Stimulated activated CD8-positive, alpha-beta memory T cell treated with anti-CD3 and anti-CD28 coated beads, Interleukin-7, amount 100 ng/mL, for 24 hours (primary cell): ENCODE data around the gene RGS3.
A peak's percentile ranks its signal among the peaks of the same experiment; 100 is the strongest.

Experiments
- DNase-seq: peaks from one replicate; pipeline ENCODE4 v3.0.0-alpha.2; 2020; ENCODE audit warnings: low read depth

The RGS3 gene

DNA sequence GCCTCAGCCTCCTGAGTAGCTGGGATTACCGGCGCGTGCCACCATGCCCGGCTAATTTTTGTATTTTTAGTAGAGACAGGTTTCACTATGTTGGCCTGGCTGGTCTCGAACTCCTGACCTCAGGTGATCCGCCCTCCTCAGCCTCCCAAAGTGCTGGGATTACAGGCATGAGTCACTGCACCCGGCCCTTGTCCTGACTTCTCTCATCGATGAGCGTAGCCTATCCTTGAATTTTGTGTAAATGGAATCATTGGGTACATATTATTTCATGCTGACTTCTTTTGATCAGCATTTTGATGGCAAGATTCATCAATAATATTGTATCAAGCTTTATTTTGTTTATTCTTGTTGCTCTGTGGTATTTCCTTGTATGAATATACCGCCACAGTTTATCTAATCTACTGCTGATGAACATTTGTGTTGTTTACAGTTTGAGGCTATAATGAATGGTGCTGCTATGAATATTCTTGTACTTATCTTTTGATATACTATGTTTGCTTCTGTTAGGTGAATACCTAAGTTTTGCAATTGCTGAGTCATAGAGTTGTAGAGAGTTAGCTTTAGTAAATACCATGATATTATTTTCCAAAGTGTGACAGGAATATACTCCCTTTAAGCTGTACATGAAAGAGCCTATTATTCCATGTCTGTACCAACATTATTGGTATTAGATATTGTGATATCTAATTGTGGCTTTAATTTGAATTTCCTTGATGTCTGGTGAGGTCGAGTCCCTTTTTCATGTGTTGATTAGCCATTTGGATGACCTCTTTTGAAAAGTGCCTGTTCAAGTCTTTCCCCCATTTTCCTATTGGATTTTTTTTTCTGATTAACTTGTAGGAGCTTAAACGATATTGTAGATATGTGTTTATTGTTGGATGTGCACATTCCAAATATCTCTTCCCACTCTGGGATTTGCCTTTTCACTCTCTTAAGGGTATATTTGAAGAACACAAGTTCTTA lies 107.5 kb downstream of the RGS3 start:
- DNase-seq, result no peak

DNA sequence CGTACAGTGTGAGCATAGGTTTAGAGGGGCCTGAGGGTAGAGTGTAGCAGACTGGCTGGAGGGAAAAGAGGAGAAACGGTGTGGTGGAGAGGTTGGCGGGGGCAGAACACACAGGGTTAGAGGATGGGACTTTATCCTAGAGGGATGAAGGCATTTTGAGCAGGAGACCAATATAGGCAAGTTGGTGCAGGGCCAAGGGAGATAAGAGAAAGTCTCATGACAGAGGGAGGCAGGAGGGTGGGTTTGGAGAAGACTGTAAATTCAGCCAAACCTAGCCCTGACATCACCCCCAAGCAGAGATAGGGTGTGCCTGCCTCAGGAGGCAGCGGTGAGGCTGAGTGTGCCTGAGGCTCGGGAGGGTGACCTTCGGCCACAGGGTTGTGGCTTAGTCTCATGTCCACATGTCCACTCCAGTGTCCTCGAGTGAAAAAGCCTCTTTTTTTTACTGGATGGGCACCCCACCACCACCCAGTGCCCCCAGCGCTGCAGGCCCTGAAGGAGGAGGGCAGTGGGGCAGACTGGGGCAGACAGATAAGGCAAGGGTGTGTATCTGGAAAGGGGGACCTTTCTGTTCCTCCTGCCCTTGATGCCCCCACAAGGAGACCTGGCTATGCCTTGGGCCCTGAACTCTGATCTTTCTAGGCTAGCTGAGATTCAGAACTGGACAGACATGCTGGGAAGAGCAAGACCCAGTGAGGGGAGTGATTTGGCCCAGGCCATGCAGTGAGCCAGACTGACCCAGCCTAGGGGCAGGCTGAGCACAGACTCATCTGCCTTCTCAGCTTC lies 108.7 kb downstream of the RGS3 start:
- no peak for DNase-seq

DNA sequence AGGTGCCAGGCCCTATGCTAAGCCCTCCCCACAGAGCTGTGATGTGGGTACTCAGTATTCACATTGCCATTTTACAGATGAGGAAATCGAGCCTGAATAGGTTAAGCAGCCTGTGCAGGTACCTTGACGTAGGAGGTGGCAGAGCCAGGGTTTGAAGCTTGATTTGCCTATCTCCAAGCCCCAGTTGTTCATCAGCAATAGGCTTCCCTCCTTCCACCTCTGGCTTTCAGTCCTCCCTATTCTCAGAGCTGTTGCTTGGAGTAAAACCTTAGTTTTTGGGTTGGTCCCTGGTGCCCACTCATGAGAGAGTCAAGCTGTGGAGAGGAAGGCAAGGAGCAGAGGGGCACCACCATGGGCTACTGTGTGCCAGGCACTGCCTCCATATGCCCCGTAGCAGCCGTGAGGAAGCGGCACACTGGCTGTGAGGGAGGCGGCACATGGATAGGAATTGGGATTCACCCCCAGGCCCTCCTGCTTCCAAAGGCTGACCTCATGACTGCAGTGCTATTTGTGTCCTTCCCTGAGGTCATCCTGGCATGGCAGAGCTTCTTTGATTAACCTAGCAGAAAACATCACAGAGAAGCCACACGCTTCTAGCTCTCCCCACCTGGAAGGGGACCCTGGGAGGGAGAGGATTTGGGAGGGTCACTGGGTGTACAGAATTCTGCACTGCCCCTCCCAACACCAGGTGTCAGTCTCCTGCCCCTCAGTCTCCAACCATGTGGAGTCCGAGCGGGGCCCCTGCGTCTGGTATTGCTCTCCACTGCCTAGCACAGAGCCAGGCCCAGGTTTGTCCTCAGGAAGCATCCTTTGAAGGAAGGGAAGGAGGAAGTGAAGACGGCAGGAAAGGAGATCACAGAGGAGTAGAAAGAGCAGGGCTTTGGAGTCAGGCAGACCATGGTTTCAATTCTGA lies 109.8 kb downstream of the RGS3 start:
- no peak for DNase-seq

DNA sequence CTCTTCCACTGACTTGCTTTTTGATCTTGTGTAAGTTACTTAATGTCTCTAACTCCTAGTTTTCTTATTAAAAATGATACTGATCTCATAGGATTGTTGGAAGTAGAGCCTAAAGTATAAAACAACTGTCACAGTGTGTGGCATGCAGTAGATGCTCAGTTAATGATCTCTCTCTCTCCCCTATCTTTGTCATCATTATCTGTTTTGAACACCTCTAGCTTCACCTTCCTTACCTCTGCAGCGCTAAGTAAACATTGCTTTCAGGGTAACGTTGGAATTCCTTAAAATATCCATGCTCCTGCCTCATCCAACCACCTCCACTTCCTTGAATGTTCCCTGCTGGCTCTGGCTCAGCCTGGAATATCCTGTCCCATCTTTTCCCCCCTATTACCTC lies 110.4 kb downstream of the RGS3 start:
- DNase-seq, result no peak

DNA sequence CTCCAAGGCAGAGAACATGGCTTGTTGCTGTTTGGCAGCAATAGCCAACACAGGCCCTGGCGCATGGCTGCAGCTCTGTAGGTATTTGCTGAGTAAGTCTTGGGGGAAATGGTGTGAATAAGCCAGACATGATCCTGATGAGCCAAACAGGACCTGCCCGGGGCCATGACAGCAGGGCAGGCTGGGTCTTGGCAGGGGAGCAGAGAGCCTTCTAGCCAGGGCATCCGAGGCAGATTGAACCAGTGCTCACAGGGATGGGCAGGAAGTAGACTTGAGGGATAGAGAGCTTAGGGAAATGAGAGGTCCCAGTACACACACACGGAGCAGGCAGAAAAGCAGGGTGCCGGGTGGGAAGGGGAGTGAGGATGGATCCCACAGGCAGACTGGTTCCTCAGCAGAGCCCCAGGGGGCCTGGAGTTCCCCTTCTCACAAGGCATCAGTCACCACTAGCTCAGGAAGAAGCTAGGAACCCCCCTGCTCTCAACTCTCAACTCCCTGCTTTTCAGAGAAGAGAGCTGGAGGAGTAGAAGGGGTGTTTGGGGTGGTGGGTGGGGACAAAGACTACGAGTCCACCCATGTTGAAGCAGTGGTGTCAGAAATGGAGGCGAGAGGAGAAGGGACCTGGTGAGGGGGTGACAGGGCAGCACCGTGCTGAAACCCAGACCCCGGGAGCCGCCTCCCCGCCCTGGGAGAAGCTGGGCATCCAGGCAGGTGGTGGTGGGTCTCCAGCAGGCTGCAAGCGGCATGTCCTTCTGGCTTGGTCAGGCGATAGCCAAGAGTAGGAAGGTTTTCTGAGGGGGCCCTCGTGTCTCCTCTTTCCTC lies 111.1 kb downstream of the RGS3 start:
- no peak for DNase-seq

DNA sequence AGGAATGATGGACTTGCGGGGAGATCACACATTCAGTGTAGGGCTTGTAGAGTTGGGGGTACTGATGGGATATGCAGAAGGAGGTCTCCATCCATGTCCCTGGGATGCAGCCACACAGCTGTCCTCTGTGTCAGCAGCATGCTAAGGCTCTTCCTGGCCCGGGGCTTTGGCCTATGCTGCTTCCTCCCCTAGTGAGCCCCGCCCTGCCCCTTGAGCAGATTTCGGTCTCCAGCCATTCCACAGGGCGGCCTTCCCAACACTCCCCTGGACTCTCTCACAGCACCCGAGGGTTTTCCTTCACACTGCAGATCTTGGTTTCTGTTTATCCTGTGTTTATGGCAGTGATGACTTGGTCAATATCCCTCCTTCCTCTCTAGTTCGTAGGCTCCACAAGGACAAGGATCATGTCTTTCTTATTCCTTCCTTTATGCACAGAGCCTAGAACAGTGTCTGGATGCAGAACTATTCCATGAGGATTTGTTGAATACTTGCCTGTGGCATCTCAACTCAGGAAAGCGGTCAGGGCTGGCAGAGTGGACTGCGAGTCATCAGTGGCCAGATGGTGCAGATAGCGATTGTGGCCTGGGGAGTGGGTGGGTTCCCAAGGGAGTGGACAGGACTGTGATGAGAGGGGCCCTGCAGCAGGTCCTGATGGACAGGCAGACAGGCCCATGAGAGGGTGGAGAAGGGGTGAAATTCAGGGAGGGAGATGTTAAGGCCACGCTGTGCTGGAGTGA lies 114.2 kb downstream of the RGS3 start:
- no peak for DNase-seq

DNA sequence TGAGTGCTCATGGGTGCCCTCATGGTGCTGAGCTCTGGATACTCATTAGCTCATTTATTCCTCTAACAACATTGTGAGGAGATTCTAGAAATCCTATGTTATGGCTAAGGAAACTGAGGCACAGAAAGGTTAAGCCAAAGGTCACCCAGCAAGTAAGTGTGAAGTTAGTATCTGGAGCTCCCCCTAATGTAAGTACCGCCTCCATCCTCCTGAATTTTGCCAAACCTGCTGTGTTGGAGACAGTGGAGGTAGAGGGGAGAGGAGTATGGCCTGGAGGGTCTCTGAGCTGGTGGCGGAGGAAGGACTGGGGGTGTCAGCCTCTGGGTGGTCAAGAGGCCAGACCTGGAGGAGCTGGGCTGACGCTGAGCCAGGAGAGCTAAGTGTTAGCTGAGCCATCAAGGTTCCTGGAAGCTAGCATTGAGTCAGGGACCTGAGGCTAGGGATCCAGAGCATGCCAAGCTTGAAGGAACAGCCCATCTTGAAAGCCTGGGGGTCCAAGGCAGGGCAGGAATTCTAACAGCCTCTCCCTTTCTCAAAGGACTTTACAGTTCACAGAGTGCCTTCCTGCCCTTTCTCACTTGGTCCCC lies 114.8 kb downstream of the RGS3 start:
- DNase-seq, result no peak

DNA sequence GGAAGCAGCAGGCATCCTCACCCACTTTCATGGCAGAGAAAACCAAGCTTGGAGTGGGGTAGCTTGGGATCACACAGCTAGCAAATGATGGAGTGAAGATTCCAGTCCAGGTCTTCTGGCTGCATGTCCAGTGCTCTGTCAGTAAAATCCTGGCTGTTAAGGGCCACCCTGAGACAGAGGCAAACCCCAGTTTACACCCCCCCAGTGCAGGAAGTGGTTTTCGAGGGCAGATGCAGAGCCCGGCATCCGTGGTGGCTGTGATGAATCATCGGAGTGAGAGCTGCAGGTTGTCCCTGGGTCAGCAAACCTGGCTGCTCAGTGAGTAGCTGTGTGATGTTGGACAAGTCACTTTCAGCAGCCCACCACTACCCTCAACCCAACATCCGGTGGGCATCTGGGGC lies 115.4 kb downstream of the RGS3 start:
- DNase-seq, result peak; percentile 69

DNA sequence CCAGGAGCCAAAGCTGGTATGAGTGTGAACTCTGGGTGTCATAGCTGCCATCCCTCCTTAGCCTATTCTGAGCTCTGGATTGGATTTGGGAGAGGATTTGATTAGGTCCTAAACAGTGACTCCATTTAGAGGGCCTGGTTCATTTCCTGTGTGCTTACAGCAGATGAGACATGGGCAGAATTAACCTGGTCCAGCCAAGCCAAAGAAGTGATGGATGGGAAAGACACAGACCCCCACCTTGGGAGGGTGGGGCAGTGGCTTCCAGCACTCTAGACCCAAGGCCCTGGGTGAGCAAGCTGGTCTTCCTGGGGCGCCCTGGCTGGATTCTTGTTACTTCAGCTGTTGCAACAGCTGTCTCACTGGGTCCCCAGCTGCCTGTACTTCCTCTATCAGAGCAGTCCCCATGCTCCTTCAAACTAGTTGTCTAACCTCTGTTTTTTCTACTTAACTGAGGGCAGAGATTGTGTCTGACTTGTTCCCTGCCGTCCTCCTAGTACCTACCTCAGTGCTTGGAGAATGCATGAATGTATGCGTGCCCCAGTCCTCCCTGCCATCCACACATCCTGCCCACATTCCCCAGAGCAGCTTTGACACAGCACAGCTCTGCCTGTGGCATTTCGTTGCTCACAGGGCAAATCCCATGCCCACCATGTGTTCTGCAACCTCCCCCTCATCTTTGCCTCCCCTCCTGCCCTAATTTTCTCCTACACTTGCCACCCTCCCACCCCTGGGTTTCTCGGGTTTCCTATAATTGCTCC lies 115.9 kb downstream of the RGS3 start:
- DNase-seq, result no peak

DNA sequence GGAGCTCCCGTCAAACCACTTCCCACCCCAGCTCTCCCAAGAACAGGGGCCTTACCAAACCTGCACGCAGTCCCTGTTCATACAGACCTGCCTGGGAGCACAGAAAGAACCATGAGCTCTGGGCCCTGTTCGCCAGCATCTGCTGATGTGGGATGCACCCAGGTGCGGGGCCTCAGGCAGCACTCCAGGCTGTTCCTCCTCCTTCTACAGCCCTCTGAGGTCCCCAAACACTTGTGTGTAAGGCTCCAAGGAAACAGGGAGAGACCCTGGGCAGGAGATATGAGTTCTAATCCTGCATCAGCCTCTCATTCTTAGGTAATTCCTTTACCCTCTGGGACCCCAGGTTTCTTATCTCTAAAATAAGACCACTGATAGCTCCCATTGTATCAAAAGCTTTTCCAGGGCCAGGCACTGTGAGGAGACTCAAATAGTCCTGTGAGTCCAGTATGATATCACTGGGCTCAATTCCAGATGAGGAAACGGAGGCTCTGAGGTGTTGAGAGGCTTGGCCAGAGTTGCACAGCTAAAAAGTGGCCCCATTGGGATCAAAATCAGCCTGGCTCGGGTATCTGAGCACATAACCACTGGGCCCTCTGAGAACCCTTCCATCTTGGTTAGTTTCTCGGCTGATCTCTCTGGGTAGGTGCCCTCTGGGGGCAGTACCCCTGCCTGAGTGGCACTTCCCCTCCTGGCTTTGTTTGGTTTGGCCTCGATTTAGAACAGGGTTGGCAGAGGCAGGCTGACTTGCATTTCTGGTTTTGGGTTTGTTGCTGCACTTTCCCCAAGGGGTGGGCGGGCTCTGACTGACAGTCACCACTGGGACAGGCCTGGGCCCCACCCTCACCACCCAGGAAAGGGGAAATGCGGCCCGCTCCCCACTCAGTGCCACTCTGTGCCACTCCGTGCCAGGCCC lies 116.8 kb downstream of the RGS3 start:
- peak; percentile 50 for DNase-seq

DNA sequence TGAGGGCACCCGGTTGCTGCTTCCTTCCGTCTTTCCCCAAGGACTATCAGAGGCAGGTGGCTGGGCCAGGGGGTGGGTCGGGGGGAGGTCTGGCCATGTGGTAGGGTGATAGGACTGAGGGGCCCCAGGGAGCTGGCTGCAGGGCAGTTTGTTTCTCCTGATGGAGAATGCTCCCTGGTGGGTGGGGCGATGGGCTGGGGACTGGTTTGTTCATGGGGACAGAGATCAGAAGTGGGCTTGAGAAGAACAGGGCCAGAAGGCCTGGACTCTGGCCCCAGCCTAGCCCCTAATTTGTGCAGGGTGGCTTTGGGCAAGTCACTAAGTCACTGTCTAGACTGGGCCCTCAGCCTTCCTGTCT lies 117.4 kb downstream of the RGS3 start:
- no peak for DNase-seq

DNA sequence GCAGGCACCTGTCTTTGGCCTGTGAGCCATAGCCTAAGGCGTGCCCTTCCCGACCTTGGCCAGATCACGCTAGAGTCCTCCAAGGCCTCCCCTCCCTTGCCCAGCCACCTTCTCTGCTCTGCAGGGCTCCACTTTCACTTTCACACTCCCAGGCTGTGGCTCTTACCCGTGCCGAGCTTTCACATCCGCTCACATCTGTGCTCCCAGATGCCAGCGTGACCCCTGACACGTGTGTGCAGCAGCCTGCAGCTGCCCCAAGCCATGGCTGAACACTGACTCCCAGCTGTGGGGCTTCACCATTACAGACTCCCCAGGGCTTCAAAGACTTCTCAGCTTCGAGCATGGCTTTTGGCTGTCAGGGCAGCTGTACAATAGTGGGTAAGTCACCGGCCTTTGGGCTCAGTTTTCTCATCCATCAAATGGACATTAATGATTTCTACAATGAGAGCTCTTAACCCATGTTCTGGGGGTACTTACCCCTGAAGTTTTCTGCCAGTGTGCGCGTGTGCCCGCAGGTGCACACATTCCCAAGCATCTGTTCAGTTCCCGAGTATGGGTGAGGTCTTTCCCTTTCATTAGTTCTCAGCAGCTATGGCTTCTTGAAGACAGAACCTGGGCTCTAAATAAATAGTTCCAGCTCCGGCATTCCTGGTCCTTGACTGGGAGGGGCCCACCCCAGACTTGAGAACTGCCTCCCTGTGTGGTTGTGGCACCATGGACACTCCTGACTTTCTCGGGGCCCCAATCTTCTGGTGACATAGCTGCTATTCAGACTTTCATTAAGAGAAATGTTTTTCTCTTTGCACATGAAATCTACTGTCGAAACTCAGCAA lies 118.6 kb downstream of the RGS3 start:
- peak; percentile 40 for DNase-seq

DNA sequence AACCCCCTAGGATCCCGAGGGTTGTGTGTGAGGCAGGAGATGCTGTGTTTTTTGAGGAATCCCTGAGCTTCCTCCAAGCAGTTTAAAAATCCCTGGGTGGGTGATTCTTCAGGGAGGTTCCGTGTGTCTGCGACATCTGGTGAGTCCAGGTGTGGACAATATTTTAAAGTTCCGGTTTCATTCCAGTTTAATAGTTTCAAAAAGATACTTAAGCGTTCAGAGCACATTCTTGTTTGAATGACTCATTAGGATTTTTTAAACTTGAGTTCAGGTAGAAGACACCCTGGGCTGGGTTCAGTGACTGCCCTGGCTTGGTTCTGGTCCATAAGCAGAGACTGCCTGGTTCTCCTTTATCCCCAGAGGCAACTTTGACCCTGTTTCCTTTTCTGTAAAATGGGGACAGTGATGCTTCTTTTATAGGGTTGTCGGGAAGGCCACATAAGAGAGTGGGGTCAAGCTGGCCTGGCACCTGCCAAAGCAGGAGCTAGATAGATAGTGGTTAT lies 119.2 kb downstream of the RGS3 start:
- DNase-seq, result no peak

DNA sequence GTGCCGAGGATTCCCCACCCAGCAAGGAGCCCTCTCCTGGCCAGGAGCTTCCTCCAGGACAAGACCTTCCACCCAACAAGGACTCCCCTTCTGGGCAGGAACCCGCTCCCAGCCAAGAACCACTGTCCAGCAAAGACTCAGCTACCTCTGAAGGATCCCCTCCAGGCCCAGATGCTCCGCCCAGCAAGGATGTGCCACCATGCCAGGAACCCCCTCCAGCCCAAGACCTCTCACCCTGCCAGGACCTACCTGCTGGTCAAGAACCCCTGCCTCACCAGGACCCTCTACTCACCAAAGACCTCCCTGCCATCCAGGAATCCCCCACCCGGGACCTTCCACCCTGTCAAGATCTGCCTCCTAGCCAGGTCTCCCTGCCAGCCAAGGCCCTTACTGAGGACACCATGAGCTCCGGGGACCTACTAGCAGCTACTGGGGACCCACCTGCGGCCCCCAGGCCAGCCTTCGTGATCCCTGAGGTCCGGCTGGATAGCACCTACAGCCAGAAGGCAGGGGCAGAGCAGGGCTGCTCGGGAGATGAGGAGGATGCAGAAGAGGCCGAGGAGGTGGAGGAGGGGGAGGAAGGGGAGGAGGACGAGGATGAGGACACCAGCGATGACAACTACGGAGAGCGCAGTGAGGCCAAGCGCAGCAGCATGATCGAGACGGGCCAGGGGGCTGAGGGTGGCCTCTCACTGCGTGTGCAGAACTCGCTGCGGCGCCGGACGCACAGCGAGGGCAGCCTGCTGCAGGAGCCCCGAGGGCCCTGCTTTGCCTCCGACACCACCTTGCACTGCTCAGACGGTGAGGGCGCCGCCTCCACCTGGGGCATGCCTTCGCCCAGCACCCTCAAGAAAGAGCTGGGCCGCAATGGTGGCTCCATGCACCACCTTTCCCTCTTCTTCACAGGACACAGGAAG lies 120.2 kb downstream of the RGS3 start:
- DNase-seq, result no peak

DNA sequence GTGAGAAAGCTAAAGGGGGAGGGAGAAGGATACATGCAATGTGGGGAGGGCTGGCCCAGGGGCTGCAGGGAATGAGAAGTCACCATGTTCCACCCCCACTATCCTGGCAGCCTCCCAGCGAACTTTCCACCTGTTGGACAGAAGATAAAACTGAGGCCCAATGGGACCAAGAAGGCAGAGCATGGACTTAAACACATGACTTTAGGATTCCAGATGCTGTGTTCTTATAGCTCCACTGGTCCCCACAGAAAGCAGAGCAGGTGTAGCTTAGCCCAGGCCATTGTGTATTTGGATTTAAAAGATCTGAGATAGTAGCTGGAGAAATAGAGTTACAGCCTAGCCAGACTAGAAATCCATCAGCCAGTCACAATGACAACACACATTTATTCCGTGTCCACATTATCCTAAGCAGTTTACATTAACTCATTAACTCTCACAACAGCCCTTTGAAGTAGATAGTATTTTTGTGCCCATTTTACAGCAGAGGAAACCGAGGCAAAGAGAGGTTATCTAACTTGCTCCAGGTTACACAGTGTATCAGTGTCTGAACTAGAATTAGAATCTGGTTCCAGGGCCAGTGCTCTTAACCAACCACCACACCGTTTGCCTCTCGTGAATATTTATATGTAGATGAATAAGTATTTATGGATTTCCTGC lies 121.0 kb downstream of the RGS3 start:
- no peak for DNase-seq

DNA sequence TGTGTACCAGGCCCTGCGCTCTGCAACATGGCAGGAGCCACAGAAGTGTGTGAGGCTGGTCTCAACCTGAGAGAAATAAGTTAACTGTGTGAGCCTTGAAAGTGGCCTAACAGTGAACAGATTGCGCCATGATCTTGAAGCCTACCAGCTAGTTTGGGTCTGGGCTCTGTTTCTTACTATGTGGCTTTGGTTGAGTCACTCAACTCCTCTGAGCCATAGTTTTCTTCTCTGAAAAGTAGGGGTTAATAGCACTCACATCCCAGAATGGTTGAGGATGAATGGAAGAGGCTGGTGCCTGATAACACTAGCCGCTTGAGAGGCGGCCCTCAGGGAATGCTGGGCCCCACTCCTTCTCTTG lies 121.5 kb downstream of the RGS3 start:
- no peak for DNase-seq
